Breast epithelium (tissue), 4 donors: ENCODE data around the gene MGAT5B. TPM values are rescaled to one million over a fixed set of nuclear protein-coding genes. Genes with fewer than 3 reads are reported as not detected.

Experiments
- DNase-seq, 2 donors: peaks; one replicate each; pipeline ENCODE4 v3.0.0-alpha.2; 2019; ENCODE audit warnings: low spot score in 2 of 2
- H3K27ac ChIP-seq, 2 donors: fragments of 200-600 bp; sonication (generic) in 1 of 2; one replicate each; pipeline ENCODE4 v1.5.1; 2016 to 2019; ENCODE audit warnings: mild to moderate bottlenecking in 1 of 2
- H3K27me3 ChIP-seq, 2 donors: fragments of 200-600 bp; sonication (generic) in 1 of 2; one replicate each; pipeline versions ENCODE4 v1.5.1 to v1.6.0; 2017 to 2019; ENCODE audit warnings: control low read depth in 1 of 2, mild to moderate bottlenecking in 1 of 2
- H3K36me3 ChIP-seq: fragments of 200-600 bp; one replicate; pipeline ENCODE4 v1.5.1; 2019
- H3K4me1 ChIP-seq, 2 donors: fragments of 200-600 bp; sonication (generic); one replicate each; pipeline ENCODE4 v1.5.1; 2016 to 2019; ENCODE audit warnings: control low read depth in 1 of 2
- H3K4me3 ChIP-seq, 3 donors: fragments of 200-600 bp; sonication (generic); 1 replicate in 2 of 3; 2 replicates in 1 of 3; pipeline ENCODE4 v1.5.1; 2016 to 2019; ENCODE audit warnings: mild to moderate bottlenecking in 3 of 3, moderate library complexity in 2 of 3
- H3K9me3 ChIP-seq, 2 donors: fragments of 200-600 bp; sonication (generic) in 1 of 2; one replicate each; pipeline ENCODE4 v1.5.1; 2016 to 2019; ENCODE audit warnings: control low read depth in 1 of 2
- CTCF ChIP-seq, 3 donors: fragments of 450-650 bp; IDR thresholded peaks; one replicate each; pipeline ENCODE4 v1.5.1; 2016 to 2017; ENCODE audit warnings: antibody characterized with exemption in 3 of 3, mild to moderate bottlenecking in 3 of 3, moderate library complexity in 3 of 3
- POLR2A ChIP-seq: fragments of 450-650 bp; IDR thresholded peaks from one replicate; pipeline ENCODE4 v1.6.1; 2016; ENCODE audit warnings: antibody characterized with exemption, mild to moderate bottlenecking, moderate library complexity
- POLR2AphosphoS5 ChIP-seq, 3 donors: sonication (generic); formaldehyde crosslinking; IDR thresholded peaks; one replicate each; pipeline ENCODE4 v1.6.1; 2017; ENCODE audit warnings: antibody characterized with exemption in 3 of 3
- intact Hi-C: fragments of 100-400 bp; cut with DNase I; formaldehyde crosslinking; loops from one replicate; pipeline ENCODE4 v1.15.1; 2023; ENCODE audit warnings: low total_unique reads
- total RNA-seq, 3 donors: library from RNA; depleted of rRNA; stranded (reverse); fragments of >200 nt; gene quantifications; one replicate each; pipeline ENCODE4 v1.1.0, GENCODE V29; 2016

Gene MGAT5B
- total RNA-seq, 3 donors from 2014 or later: 0.32 to 0.33 TPM; not detected in 1

- no peaks in the 10 kb centered on the region for H3K36me3 ChIP-seq
- intact Hi-C loops: loop anchor here (1.0 kb wide), 1 partner anchor 24 kb away; no protein-coding TSS in a partner anchor
- H3K27me3 ChIP-seq: peaks cover 0 to 32% of the 10 kb centered on the region in 2 donors
- no peak for DNase-seq
- TF ChIP-seq POLR2AphosphoS5 (IDR thresholded peaks at IDR 0.05) (no peak), CTCF (IDR thresholded peaks at IDR 0.05) (no peak), POLR2A (no peak)
- H3K4me3 ChIP-seq: no peak overlapping the region
- H3K4me1 ChIP-seq: no peaks in the 10 kb centered on the region
- no peak overlapping the region for H3K27ac ChIP-seq
- no peaks in the 10 kb centered on the region for H3K9me3 ChIP-seq
These were observed 24.3 kb upstream of the MGAT5B start for GRCh38 chr17:76843703-76844484.

- TF ChIP-seq CTCF (IDR thresholded peaks at IDR 0.05) (no peak), POLR2AphosphoS5 (IDR thresholded peaks at IDR 0.05) (no peak), POLR2A (no peak)
- Histone ChIP-seq H3K27ac (no peak overlapping the region), H3K9me3 (no peaks in the 10 kb centered on the region), H3K4me1 (no peaks in the 10 kb centered on the region), H3K4me3 (no peak overlapping the region), H3K27me3 (peaks cover 0 to 32% of the 10 kb centered on the region in 2 donors), H3K36me3 (no peaks in the 10 kb centered on the region)
- no peak for DNase-seq
- intact Hi-C loops: loop anchor here (1.0 kb wide), 1 partner anchor 24 kb away; no protein-coding TSS in a partner anchor
These were observed 23.7 kb upstream of the MGAT5B start for GRCh38 chr17:76844485-76844829.

GRCh38 chr17:76844846-76845245 lies 23.4 kb upstream of the MGAT5B start:
- DNase-seq: no peak
- no peak overlapping the region for H3K4me3 ChIP-seq
- no peaks in the 10 kb centered on the region for H3K36me3 ChIP-seq
- no peaks in the 10 kb centered on the region for H3K9me3 ChIP-seq
- no peak for TF ChIP-seq POLR2AphosphoS5 (IDR thresholded peaks at IDR 0.05)
- TF ChIP-seq CTCF (IDR thresholded peaks at IDR 0.05): no peak
- no peak for TF ChIP-seq POLR2A
- no peak overlapping the region for H3K27ac ChIP-seq
- H3K27me3 ChIP-seq: peaks cover 0 to 32% of the 10 kb centered on the region in 2 donors
- H3K4me1 ChIP-seq: no peaks in the 10 kb centered on the region
- intact Hi-C loops: loop anchor here (1.0 kb wide), 1 partner anchor 25 kb away; no protein-coding TSS in a partner anchor

- peaks cover 0 to 32% of the 10 kb centered on the region in 2 donors for H3K27me3 ChIP-seq
These were observed 22.6 kb upstream of the MGAT5B start for GRCh38 chr17:76845541-76846017.

More at GRCh38 chr17:76845541-76846017, 22.6 kb upstream of the MGAT5B start:
- Histone ChIP-seq H3K4me1 (no peaks in the 10 kb centered on the region), H3K27ac (no peak overlapping the region), H3K4me3 (no peak overlapping the region), H3K36me3 (no peaks in the 10 kb centered on the region), H3K9me3 (no peaks in the 10 kb centered on the region)
- no peak for DNase-seq
- TF ChIP-seq CTCF (IDR thresholded peaks at IDR 0.05): no peak
- TF ChIP-seq POLR2AphosphoS5 (IDR thresholded peaks at IDR 0.05): no peak
- intact Hi-C loops: no loop called here
